GM19468 (cell line): ENCODE results near the gene PPM1E.
"Not testable (repeated sequence)": the region's sequence is repeated elsewhere in the genome, so short reads cannot be mapped to it uniquely, and the experiment has no call there.

Experiments
- ATAC-seq: cut with Tn5 transposase; IDR thresholded peaks from one replicate; pipeline ENCODE4 v1.9.1; 2021; ENCODE audit warnings: mild to moderate bottlenecking, moderate library complexity, moderate number of reproducible peaks; ENCODE audit not compliant: unreplicated experiment; ENCODE audit errors: extremely low read depth

Gene PPM1E

DNA sequence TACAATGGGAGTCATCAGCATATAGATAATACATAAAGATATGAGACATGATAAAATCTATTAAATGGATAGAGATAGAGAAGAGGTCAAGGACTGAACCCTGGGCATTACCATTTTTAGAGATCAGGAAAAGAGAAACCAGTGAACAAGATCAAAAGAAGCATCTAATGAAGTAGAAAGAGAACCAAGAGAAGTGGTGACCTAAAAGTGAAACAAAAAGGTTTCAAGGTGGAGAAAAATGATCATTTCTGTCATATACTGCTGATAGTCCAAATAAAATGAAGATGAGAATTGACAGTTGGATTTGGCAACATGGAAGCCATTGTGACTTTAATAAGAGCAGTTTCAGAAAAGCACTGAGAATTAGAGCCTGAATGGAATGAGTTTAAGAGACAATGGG is 165.1 kb downstream of the PPM1E start:
- no peak for ATAC-seq

DNA sequence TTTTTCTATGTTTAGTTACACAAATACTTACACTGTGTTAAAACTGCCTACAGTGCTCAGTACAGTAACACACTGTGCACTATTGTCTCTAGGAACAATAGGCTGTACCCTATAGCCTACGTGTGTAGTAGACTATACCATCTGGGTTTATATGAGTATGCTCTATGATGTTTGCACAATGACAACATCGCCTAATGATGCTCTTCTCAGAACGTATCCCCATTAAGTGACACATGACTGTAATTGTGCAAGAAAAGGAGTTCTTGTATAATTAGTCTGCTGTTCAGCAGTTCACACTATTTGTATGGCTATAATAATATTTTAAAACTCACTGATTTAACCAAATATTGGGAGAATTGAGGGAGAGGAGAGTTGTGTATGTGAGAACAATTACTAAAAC is 177.3 kb downstream of the PPM1E start:
- ATAC-seq: no peak

DNA sequence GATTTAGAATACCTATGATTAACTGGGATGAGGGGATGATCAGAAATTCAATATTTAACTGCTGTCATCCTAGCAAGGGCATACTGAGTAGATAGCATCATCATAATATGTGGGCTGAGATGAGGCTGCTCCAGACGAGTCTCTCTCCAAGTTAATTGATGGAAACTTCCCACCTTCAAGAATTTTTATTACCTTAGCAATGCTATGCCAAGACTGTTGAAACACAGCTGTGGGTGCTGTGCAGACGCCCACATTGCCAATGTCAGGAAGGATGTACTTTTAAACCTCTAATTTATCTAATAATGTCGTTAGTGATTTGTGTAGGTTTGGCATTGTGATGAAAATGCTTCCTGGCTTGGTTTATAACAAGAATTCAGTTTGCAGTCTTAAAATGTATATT is 180.6 kb downstream of the PPM1E start:
- ATAC-seq: no peak

DNA sequence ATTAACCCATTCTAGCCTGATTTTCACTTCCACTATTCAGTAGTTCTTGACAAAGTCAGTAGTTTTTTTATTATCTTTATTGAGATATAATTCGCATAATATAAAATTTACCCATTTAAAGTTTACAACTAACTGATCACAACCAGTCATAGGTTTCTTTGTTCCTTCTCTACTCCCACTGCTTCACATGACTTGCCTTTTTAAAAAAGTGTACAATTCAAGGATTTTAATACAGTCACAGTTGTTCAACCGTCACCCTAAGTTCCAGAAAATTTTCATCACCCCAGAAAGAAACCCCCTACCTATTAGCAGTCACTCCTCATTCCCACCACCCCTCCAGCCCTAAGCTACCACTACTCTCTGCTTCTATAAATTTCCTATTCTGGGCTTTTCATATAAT is 188.5 kb downstream of the PPM1E start:
- ATAC-seq: no peak

DNA sequence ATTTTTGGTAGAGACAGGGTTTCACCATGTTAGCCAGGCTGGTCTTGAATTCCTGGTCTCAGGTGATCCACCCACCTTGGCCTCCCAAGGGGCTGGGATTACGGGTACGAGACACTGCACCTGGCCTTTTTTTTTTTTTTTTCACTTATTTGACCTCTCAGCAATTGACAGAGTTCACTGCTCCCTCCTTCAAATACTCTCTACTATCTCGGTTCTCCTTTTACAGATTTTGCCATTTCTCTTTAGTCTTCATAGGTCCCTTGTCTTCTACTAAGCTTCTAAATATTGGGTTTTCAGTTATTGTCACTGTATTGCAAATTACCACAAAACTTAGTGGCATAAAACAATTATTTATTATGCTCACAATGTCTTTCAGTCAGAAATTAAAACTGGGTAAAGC is 191.8 kb downstream of the PPM1E start:
- no peak for ATAC-seq

DNA sequence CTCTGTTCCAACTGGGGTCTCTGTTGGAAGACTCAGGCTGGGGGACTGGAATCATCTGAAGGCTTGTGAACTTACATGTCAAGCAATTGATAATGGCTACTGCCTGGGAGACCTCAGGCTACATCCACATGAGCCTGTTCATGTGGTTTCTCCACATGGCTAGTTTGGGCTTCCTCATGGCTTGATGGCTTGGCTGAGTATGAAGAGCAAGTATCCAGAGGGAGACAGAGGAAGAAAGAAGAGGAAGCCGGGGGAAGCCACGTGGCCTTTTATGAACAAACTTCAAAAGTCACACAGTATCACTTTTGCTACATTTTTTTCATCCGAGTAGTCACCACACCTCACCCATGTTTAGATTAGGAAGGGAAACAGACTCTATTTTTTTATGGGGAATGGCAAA is 192.2 kb downstream of the PPM1E start:
- ATAC-seq: no peak

DNA sequence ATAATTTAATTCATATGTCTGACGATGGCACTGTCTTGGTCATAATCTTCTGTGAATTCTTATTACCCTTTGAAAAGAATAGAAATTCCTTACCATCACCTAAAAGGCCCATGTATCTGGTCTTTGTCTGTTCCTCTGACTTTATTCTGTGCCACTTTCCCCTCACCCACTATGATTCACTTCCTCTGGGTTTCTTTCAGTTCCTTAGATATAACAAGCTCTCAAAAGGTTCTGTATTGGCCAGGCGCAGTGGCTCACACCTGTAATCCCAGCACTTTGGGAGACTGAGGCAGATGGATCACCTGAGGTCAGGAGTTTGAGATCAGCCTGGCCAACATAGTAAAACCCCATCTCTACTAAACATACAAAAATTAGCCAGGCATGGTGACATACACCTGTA is 198.7 kb downstream of the PPM1E start:
- ATAC-seq: not testable (repeated sequence)

DNA sequence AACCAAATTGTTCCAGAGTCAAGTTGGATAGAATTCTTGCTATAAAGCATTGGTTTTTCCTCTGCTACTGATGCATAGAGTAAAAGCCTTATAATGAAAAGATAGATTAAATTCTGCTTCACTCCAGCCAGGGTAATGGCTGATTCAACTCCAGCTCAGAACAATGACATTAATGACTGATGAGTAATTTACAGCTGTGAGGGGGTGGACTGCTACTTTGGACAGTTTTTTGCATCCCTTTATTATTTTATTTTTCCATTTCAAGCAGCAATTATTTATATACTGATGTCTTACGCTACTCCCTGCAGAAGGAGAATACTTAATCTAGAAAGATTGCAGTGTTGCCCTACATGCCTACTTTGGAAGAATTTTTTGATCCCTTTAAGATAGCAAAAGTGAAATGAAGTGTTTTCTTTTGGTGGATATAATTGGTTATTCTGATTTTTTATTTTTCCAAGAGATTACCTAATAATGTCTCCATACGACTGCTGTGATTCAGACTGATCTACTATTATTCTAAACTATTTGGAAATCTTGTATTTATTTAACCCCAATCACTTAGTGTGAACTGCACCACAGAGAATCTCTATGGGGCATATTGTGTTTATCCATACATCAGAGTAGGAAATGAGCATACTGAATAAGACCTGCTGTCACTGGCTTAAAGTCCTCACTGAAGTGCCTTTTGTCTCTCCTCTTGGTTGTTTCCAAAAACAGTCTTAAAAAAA is 201.5 kb downstream of the PPM1E start:
- ATAC-seq: no peak

DNA sequence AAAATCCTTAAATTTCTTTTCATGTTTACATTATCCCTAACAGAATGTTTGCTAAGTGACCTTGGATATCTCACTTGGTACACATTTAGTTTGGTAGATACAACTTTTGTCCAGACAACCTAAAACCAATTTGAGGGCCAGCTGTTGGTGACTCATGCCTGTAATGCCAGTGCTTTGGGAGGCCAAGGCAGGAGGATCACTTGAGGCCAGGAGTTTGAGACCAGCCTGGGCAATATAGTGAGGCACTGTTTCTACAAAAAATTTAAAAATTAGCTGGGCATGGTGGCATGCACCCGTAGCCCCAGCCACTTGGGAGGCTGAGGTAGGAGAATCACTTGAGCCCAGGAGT is 202.0 kb downstream of the PPM1E start:
- ATAC-seq: not testable (repeated sequence)

DNA sequence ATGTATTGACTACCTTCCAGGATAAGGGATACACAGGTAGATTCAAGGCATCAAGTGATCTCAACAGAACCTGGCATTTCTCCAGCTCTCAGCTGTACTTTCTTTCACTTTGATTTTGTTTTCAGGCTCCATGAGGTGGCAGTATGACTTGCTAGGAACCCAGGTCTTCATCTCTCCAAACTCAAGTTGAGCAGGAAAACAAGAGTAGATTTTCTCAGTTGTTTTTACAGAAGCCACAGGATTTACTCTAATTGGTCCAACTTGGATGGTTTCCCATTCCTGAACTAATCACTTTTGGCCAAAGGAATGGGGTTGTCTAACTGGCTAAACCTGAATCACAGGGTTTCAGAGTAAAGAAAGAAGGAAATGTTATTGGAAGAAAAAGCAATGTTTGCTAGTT is 204.4 kb downstream of the PPM1E start:
- no peak for ATAC-seq

DNA sequence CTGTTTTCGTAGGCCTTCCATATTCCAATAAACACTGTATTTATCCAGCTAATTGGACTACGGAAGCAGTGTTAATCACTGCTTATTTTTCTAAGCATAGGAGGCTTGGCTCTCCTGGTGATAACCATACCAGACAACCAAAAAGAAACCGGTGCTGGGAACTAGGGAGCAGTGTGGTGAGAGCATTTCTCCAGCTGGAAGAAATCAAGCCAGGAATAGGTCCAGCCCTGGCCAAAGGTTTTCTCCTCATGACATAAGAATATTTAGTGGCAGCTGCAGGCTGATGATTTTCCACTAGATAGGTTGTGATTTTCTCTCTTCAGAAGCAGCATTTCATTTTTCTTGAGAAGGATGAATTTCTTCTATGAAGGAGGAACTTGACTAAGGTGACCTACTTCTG is 209.6 kb downstream of the PPM1E start:
- ATAC-seq: no peak

DNA sequence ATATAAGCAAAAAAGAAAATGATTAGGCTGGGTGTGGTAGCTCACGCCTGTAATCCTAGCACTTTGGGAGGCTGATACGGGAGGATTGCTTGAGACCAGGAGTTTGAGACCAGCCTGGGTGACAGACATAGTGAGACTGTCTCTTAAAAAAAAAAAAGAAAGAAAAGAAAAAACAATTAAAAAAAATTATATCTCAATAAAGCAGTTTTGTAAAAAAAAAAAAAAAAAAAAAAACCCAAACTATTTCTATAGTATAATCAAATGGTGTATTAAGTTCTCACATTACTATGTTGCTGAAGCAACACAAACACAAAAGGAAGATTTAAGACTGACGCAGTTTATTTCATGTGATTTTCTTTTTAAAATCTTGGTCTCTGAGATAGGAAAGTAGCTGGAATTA is 210.6 kb downstream of the PPM1E start:
- ATAC-seq: no peak

DNA sequence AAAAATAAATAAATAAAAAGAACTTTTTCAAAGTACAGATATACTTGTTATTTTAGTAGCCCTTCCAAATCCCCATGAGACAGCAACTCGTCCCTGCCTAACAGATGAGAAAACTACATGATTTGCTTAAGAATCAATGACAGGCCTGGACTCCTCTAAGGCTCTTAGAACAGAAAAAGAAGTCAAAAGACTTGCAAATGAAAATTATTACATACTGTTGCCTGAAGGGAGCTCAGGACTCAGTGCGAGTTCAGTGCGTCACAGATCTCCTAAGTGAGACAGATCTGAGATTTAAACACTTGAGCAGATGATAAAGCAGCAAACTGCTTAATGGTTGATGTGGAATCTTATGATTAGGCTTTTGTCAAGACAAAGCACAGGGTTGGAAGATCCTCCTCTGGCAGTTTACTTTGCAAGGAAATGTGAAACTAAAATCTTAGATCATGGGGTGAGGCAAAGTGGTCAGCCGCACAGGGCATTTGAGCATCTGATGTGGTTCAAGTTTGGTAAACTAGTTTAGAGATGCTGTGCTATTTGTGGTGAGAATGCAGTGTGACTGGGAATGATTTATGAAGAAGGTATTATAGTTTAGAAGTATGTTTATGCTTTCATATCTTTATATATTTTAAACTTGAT is 212.9 kb downstream of the PPM1E start:
- no peak for ATAC-seq

DNA sequence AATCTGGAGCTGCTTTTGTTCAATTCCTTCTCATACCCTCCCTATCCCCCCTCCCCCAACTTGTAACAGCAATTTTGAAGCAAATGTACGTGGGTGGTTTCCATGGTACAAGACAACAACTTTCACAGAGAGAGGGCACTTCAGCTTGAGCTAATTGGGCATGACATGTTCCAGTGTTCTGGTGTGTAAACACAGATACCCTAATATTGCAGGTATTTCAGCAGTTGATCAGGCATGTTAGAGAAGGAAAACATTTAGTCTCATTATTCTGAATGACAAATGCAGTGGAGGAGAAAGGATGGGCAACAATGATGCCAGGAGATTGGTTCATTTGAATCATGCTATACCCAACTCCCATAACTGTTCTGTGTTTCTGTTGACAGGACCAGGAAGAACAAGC is 213.5 kb downstream of the PPM1E start:
- no peak for ATAC-seq

DNA sequence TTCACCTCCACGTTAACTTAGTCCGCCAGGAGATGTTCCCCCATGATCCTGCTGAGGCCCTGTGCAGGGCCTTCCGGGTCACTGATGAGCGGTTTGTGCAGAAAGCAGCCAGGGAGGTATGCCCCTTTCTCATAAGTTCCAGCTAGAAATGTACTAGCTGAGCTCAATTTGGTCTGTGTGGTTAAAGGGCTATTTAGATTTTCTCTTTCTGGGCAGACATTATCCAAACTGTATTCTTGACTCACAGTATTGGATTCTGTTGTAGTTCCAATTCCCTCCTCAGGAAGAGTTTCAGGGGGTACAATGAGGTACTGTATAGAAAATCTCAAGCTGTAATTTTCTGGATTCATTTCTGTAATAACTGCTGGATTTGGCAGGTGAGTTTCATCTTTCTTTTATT is 214.0 kb downstream of the PPM1E start:
- no peak for ATAC-seq

DNA sequence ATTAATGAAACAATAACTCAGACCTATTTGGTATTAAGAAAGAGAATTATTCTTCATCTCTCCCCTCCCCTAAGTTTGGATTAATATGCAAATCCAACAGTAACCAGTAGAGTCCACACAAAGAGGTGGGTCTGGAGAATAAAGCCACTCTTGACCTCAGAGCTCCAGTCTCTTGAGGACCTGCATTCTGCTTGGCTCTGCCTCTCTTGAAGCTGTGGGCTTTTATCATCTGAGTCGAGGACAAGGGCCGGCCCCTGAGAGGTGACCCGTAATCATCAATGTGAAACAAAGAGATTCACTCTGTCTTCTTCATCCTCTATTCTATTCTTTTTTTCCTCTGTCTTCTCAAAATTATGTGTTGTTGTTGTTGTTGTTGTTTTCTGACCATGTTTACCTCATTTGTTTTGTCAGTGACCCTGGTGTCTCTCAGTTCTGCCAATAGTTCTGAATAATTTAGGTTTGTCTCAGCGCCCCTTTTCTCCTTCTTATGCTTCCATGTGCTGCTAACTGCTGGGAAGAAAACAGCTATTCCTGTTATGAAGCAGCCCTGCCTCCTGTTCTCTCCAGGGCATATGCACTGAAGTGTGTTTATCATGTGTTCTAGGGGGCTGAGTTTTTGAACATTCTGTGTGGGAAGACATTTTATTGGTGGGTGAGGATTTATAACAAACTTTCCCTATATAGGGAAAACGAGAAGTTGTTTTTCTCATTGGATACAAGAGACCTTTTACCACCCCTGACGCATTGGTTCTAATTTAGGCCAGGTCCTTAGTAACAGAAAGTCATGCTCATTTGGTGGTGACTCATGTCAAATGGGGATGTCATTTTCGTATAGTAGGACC is 215.2 kb downstream of the PPM1E start:
- ATAC-seq: no peak

DNA sequence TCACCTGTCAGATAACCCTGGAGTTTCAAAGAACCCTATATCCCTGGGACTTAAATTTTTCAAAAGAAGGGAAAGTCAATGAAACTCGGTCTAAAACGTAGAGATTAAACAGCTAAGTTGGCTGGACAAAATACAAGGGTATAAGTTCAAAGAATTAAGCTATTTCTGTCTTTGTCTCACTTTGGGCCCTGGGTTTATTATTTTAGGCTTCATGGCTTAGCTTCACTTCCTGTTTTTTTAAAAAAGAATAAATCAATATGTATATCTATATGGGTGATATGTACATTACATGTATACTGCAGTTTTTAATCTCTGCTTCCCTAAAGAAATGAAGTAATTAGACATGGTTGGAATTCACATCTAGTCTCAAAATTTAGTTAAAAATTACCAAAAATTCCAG is 218.7 kb downstream of the PPM1E start:
- ATAC-seq: no peak

DNA sequence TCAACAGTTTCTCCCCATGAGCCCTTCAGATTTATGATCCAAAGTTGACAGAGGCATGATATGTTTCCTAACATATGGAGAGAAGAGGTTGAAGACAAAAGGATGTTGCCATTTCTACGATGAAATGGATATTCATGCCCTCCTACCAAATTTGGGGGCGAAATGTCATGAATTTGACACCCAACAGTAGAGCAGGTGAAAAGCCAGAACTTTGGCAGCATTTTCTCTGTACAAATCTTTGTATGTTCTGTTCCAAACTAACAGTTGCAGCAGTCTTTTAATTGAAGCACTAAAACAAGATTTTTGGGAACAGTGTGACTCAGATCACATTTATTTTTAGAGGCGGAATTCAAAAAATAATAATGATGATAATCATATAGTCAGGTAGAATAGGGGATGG is 220.9 kb downstream of the PPM1E start:
- ATAC-seq: no peak

DNA sequence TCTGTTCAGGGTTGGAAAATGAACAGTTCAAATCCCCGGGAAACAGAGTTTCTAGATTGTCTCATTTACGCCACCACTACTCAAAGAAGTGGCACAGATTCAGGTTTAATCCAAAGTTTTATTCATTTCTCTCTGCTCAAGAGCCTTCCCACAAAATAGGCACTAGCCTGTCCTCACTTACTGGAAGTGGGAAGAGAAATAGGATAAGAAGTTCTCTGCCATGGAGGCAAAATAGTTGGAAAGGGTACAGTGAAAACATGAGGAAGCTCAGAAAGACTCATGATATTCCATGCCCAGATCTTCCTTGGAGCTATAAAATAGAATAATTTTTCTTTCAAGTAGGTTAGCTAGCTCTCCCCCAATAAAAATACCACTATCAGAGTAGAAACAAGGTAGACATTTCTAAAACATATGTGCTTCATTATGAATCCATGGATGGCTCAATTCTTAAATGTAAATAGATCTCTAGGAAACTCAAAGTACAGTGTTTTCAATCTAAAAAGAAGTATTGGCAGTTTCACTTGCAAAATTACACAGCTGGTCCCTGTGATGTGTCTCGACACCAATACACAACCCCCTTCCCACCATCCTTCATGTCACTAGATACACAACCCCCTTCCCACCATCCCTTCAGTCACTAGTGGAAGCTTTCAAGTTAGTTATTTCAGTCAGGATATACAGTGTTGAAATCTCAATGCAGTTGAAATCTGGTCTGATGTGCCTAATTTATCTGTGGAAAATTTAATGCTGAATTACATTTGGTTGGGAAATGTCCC is 225.2 kb downstream of the PPM1E start:
- ATAC-seq: no peak

DNA sequence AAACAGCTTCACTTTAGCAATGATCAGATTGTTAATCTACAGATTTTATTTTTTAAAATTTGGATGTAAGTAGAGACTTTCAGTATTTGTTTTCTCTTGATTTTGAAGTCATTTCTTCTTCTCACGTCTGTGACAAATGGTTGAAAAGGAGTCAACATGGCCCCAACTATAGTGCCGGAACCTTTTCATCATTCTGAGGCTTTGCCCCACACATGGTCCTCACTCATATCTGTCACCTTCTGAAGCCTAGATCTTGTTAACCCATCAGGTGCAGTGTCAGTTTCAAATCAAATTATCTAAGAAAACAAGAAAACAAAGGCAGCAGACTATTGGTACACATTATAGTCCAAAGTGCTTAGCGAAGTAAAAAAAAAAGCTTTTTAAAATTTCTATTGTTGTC is 227.0 kb downstream of the PPM1E start:
- ATAC-seq: no peak

DNA sequence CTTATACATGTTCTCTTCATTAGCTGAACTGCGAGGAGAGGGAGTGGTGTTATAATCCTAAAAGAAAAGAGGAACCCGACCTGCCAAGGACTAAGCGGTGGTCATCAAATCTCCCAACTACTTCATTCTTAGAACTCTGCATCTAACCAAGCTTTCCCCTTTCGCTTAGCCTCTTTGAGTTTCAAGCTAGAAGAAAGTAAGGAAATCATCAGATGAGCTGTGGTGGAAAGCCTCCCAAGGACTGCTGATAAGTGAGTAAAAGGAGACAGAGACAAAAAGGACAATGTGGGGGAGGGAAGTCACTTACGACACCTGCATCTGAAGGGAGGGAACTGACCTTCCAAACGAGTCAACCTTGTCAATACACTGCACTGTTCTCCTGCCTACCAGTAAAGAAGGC is 229.7 kb downstream of the PPM1E start:
- ATAC-seq: no peak
